GM23248 (cell line): ENCODE data around the gene PDE10A. TPM values are rescaled to one million over a fixed set of nuclear protein-coding genes. Genes with fewer than 3 reads are reported as not detected.
"Not testable (repeated sequence)": the region's sequence is repeated elsewhere in the genome, so short reads cannot be mapped to it uniquely, and the experiment has no call there.

Experiments
- DNase-seq: peaks from one replicate; pipeline ENCODE4 v3.0.0-alpha.2; 2015
- H2AFZ ChIP-seq: fragments of 200-600 bp; sonication (generic); 2 replicates; pipeline ENCODE4 v1.6.1; 2016; ENCODE audit warnings: antibody characterized with exemption
- H3F3A ChIP-seq: fragments of 200-600 bp; sonication (generic); 2 replicates; pipeline ENCODE4 v1.6.1; 2016; ENCODE audit warnings: mild to moderate bottlenecking, antibody characterized with exemption, mixed run types; ENCODE audit not compliant: insufficient read depth
- H3K27ac ChIP-seq: fragments of 200-600 bp; sonication (generic); 2 replicates; pipeline ENCODE4 v1.5.1; 2016; ENCODE audit warnings: mild to moderate bottlenecking
- H3K27me3 ChIP-seq: fragments of 200-600 bp; sonication (generic); replicated peaks from 2 replicates; pipeline ENCODE4 v1.6.1; 2016; ENCODE audit warnings: mild to moderate bottlenecking; ENCODE audit not compliant: insufficient read depth
- H3K36me3 ChIP-seq: fragments of 200-600 bp; sonication (generic); 2 replicates; pipeline ENCODE4 v1.6.1; 2016; ENCODE audit warnings: low read depth, mild to moderate bottlenecking
- H3K4me1 ChIP-seq: fragments of 200-600 bp; sonication (generic); 2 replicates; pipeline ENCODE4 v1.6.1; 2016; ENCODE audit warnings: mild to moderate bottlenecking; ENCODE audit not compliant: insufficient read depth
- H3K4me2 ChIP-seq: fragments of 200-600 bp; sonication (generic); one replicate; pipeline ENCODE4 v1.6.1; 2016; ENCODE audit warnings: mild to moderate bottlenecking; ENCODE audit not compliant: unreplicated experiment
- H3K4me3 ChIP-seq: fragments of 200-600 bp; sonication (generic); 2 replicates; pipeline ENCODE4 v1.5.1; 2016; ENCODE audit warnings: mild to moderate bottlenecking
- H3K79me2 ChIP-seq: fragments of 200-600 bp; sonication (generic); 2 replicates; pipeline ENCODE4 v1.6.1; 2016; ENCODE audit warnings: mild to moderate bottlenecking; ENCODE audit not compliant: insufficient read depth
- H3K9ac ChIP-seq: fragments of 200-600 bp; sonication (generic); 2 replicates; pipeline ENCODE4 v1.6.1; 2016; ENCODE audit warnings: mild to moderate bottlenecking
- H3K9me2 ChIP-seq: fragments of 200-600 bp; sonication (generic); 2 replicates; pipeline ENCODE4 v1.6.1; 2016; ENCODE audit warnings: mixed run types, mild to moderate bottlenecking, moderate library complexity; ENCODE audit not compliant: insufficient read depth
- H3K9me3 ChIP-seq: fragments of 200-600 bp; sonication (generic); one replicate; pipeline ENCODE4 v1.6.1; 2017; ENCODE audit warnings: low read depth
- H4K20me1 ChIP-seq: fragments of 200-600 bp; sonication (generic); 2 replicates; pipeline ENCODE4 v1.6.0; 2016; ENCODE audit not compliant: insufficient read depth
- EZH2 ChIP-seq: fragments of 200-600 bp; sonication (generic); IDR thresholded peaks from 2 replicates; pipeline ENCODE4 v1.6.1; 2018; ENCODE audit warnings: antibody characterized with exemption, mild to moderate bottlenecking; ENCODE audit not compliant: insufficient read depth, poor library complexity, severe bottlenecking
- EZH2phosphoT487 ChIP-seq: fragments of 200-600 bp; sonication (generic); IDR thresholded peaks from 2 replicates; pipeline ENCODE4 v1.6.1; 2018; ENCODE audit warnings: antibody characterized with exemption, moderate library complexity, mild to moderate bottlenecking, low read depth; ENCODE audit not compliant: insufficient read depth
- WGBS, 2 experiments: methylation state at CpG; one replicate each; pipeline ENCODE4 v1.1.6; 2015 to 2017; ENCODE audit warnings: low lambda C conversion rate in 2 of 2, low coverage in 1 of 2; ENCODE audit errors: missing lambda C conversion rate in 2 of 2; 5-methylcytosine and 5-hydroxymethylcytosine counted together
- in situ Hi-C: fragments of 300-500 bp; cut with MboI; formaldehyde crosslinking; loops from 2 replicates; pipeline ENCODE4 v1.15.0; 2020
- polyA plus RNA-seq: library from polyadenylated mRNA; unstranded; fragments of >200 nt; fragmentation: Nextera tagmentation; extraction: Ambion mirVana; gene quantifications from 2 replicates; pipeline ENCODE4 v1.2.1, GENCODE V29; 2016
- total RNA-seq: library from RNA; depleted of rRNA; stranded (reverse); fragments of >200 nt; shearing (Covaris generic); gene quantifications from 2 replicates; pipeline ENCODE4 v1.2.3, GENCODE V29; 2014

PDE10A gene
- total and polyA plus RNA-seq, 2 experiments from 2014 or later: 0.11 to 0.21 TPM

- H2AFZ ChIP-seq: no peak overlapping the region
- no peaks in the 10 kb centered on the region for H3K4me1 ChIP-seq
- 35 to 36% methylated on average over 21 of the region's 21 CpGs for WGBS, 2 experiments
- H3K4me3 ChIP-seq: no peak overlapping the region
- H3K9ac ChIP-seq: no peak overlapping the region
- H3F3A ChIP-seq: no peaks in the 10 kb centered on the region
- H3K27ac ChIP-seq: no peak overlapping the region
- H3K36me3 ChIP-seq: no peaks in the 10 kb centered on the region
- no peak for DNase-seq
- H3K79me2 ChIP-seq: no peaks in the 10 kb centered on the region
- no peaks in the 10 kb centered on the region for H3K27me3 ChIP-seq
- no peaks in the 10 kb centered on the region for H4K20me1 ChIP-seq
- no peaks in the 10 kb centered on the region for H3K9me3 ChIP-seq
- H3K4me2 ChIP-seq: no peak overlapping the region
- TF ChIP-seq EZH2: no peak
- no peaks in the 10 kb centered on the region for H3K9me2 ChIP-seq
- in situ Hi-C loops: no loop called here
These were observed 63.2 kb downstream of the PDE10A start for GRCh38 chr6:165599596-165600487.

- Histone ChIP-seq H3K4me1 (no peaks in the 10 kb centered on the region), H2AFZ (no peak overlapping the region), H3K36me3 (no peaks in the 10 kb centered on the region), H3K27ac (no peak overlapping the region), H3F3A (no peaks in the 10 kb centered on the region), H4K20me1 (no peaks in the 10 kb centered on the region), H3K4me3 (no peak overlapping the region), H3K4me2 (no peak overlapping the region), H3K9ac (no peak overlapping the region), H3K9me3 (no peaks in the 10 kb centered on the region), H3K27me3 (no peaks in the 10 kb centered on the region), H3K9me2 (no peaks in the 10 kb centered on the region), H3K79me2 (no peaks in the 10 kb centered on the region)
- in situ Hi-C loops: no loop called here
- TF ChIP-seq EZH2 (no peak), EZH2phosphoT487 (no peak)
- no peak for DNase-seq
- WGBS, 2 experiments: 20 to 22% methylated on average over 3 of the region's 3 CpGs
These were observed 63.9 kb downstream of the PDE10A start for GRCh38 chr6:165599121-165599520.

GRCh38 chr6:165597821-165598220 is 65.2 kb downstream of the PDE10A start:
- Histone ChIP-seq H3K4me2 (no peak overlapping the region), H3K9ac (no peak overlapping the region), H3K9me3 (no peaks in the 10 kb centered on the region), H3K27me3 (no peaks in the 10 kb centered on the region), H3K36me3 (no peaks in the 10 kb centered on the region), H3K79me2 (no peaks in the 10 kb centered on the region), H3K9me2 (no peaks in the 10 kb centered on the region), H2AFZ (no peak overlapping the region), H4K20me1 (no peaks in the 10 kb centered on the region), H3F3A (no peaks in the 10 kb centered on the region), H3K27ac (no peak overlapping the region), H3K4me3 (no peak overlapping the region), H3K4me1 (no peaks in the 10 kb centered on the region)
- in situ Hi-C loops: no loop called here
- no peak for DNase-seq
- WGBS, 2 experiments: 18 to 21% methylated on average over 3 of the region's 3 CpGs
- TF ChIP-seq EZH2phosphoT487 (no peak), EZH2 (no peak)

GRCh38 chr6:165594584-165595333 is 68.3 kb downstream of the PDE10A start:
- no peaks in the 10 kb centered on the region for H3K4me1 ChIP-seq
- H3K9me3 ChIP-seq: no peaks in the 10 kb centered on the region
- no peaks in the 10 kb centered on the region for H3K27me3 ChIP-seq
- no peak overlapping the region for H3K9ac ChIP-seq
- H3K4me3 ChIP-seq: no peak overlapping the region
- no peak overlapping the region for H3K4me2 ChIP-seq
- H3K79me2 ChIP-seq: no peaks in the 10 kb centered on the region
- 12 to 13% methylated on average over 7 of the region's 7 CpGs for WGBS, 2 experiments
- H3K27ac ChIP-seq: no peak overlapping the region
- DNase-seq: no peak
- H3F3A ChIP-seq: no peaks in the 10 kb centered on the region
- H3K9me2 ChIP-seq: no peaks in the 10 kb centered on the region
- in situ Hi-C loops: no loop called here
- H2AFZ ChIP-seq: no peak overlapping the region
- H4K20me1 ChIP-seq: no peaks in the 10 kb centered on the region
- TF ChIP-seq EZH2phosphoT487 (no peak), EZH2 (no peak)
- H3K36me3 ChIP-seq: no peaks in the 10 kb centered on the region

- H3K79me2 ChIP-seq, H3K4me1 ChIP-seq, H3K9me3 ChIP-seq, H3K27me3 ChIP-seq, H3K4me2 ChIP-seq, H3K36me3 ChIP-seq, H2AFZ ChIP-seq, H3K9ac ChIP-seq, DNase-seq, H3K27ac ChIP-seq, H4K20me1 ChIP-seq, H3K9me2 ChIP-seq, in situ Hi-C loops, H3F3A ChIP-seq, H3K4me3 ChIP-seq: not testable (repeated sequence)
- WGBS, 2 experiments: 27 to 37% methylated on average over 4 of the region's 4 CpGs
These were observed 70.1 kb downstream of the PDE10A start for GRCh38 chr6:165592947-165593346.
